Parathyroid adenoma (tissue), 2 donors: Measurements from ENCODE around the gene CTSE.

Experiments
- H2AFZ ChIP-seq: fragments of 300-600 bp; sonication (generic); one replicate; pipeline ENCODE4 v1.7.0; 2017; ENCODE audit warnings: antibody characterized with exemption, mild to moderate bottlenecking
- H3K27ac ChIP-seq: fragments of 300-600 bp; sonication (generic); one replicate; pipeline ENCODE4 v1.7.0; 2017
- H3K27me3 ChIP-seq: fragments of 300-600 bp; sonication (generic); one replicate; pipeline ENCODE4 v1.7.0; 2017; ENCODE audit warnings: low read length; ENCODE audit not compliant: control insufficient read depth, insufficient read depth
- H3K36me3 ChIP-seq: fragments of 300-600 bp; sonication (generic); one replicate; pipeline ENCODE4 v1.7.0; 2017; ENCODE audit warnings: low read length; ENCODE audit not compliant: control insufficient read depth, insufficient read depth
- H3K4me1 ChIP-seq: fragments of 300-600 bp; sonication (generic); one replicate; pipeline ENCODE4 v1.7.0; 2017; ENCODE audit warnings: control low read depth
- H3K4me2 ChIP-seq: fragments of 300-600 bp; sonication (generic); one replicate; pipeline ENCODE4 v1.7.0; 2017; ENCODE audit warnings: low read length
- H3K4me3 ChIP-seq: fragments of 300-600 bp; sonication (generic); one replicate; pipeline ENCODE4 v1.7.0; 2017; ENCODE audit warnings: low read depth, low read length
- H3K79me2 ChIP-seq: fragments of 300-600 bp; sonication (generic); one replicate; pipeline ENCODE4 v1.7.0; 2017; ENCODE audit warnings: control low read depth
- H3K9ac ChIP-seq: fragments of 300-600 bp; sonication (generic); one replicate; pipeline ENCODE4 v1.7.0; 2017; ENCODE audit warnings: mild to moderate bottlenecking
- H3K9me3 ChIP-seq: fragments of 300-600 bp; sonication (generic); one replicate; pipeline ENCODE4 v1.7.0; 2017; ENCODE audit warnings: low read length; ENCODE audit not compliant: control insufficient read depth
- TF ChIP-seq, protein P1 (sequence below): fragments of 300-600 bp; sonication (generic); IDR thresholded peaks from one replicate; pipeline ENCODE4 v1.7.0; 2017; ENCODE audit warnings: antibody characterized with exemption, mild to moderate bottlenecking
- donor health status: primary hyperparathyroidism.

The CTSE gene

DNA sequence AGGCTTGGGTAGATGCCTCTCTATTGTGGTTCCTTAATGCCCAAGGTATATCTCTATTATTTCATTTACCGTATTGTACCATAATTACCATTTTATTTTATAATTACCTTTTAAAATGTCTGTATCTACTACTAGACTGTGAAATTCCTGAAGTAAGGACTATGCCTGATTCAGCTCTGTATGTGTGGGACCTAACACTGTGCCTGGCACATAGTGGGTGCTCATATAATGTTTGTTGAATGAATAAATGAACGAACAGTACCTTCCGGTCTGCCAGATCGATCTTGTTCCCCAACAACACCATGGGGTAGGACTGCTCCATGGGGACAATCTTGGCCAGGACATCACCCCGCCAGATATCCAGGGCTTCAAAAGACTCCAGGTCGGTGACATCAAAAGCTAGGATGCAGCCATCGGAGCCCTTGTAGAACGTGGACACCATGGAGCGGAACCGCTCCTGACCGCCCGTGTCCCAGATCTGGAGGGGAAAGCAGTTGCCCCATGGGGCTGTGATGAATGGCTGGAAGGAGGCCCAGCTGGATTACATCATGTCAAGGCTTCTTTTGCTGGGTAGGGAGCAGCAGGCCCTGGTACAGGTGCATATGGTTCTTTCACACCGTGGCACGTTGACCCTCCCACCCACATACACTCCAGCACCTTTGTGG lies 31.3 kb downstream of the CTSE start:
- Histone ChIP-seq H3K36me3 (no peaks in the 10 kb centered on the region), H3K4me3 (no peak overlapping the region), H3K27me3 (no peaks in the 10 kb centered on the region), H3K27ac (no peak overlapping the region), H3K9me3 (no peaks in the 10 kb centered on the region), H2AFZ (no peak overlapping the region), H3K4me2 (no peak overlapping the region), H3K4me1 (no peaks in the 10 kb centered on the region), H3K9ac (no peak overlapping the region), H3K79me2 (no peaks in the 10 kb centered on the region)
- TF ChIP-seq, protein P1, sequence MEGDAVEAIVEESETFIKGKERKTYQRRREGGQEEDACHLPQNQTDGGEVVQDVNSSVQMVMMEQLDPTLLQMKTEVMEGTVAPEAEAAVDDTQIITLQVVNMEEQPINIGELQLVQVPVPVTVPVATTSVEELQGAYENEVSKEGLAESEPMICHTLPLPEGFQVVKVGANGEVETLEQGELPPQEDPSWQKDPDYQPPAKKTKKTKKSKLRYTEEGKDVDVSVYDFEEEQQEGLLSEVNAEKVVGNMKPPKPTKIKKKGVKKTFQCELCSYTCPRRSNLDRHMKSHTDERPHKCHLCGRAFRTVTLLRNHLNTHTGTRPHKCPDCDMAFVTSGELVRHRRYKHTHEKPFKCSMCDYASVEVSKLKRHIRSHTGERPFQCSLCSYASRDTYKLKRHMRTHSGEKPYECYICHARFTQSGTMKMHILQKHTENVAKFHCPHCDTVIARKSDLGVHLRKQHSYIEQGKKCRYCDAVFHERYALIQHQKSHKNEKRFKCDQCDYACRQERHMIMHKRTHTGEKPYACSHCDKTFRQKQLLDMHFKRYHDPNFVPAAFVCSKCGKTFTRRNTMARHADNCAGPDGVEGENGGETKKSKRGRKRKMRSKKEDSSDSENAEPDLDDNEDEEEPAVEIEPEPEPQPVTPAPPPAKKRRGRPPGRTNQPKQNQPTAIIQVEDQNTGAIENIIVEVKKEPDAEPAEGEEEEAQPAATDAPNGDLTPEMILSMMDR: no peak

DNA sequence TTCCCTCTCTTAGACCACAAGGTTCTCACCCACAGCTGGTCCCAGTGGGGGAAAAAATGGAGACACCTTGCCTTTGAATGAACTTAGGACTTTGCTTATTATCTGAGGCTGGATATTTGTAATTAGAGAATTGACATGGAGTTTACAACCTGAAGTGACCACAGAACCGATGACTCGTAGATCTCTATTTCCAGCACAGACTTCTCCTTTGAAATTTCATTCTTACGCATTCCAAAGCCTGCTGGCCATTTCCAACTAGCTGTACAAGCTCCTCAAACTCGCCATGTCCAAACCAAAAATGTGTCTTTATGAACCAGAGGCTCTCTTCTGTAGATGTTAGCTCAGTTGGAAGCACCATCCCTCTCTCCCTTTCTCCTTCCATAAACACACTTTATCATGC lies 32.5 kb downstream of the CTSE start:
- Histone ChIP-seq H3K9ac (no peak overlapping the region), H3K4me3 (no peak overlapping the region), H3K4me2 (no peak overlapping the region), H3K79me2 (no peaks in the 10 kb centered on the region), H3K27me3 (no peaks in the 10 kb centered on the region), H3K36me3 (no peaks in the 10 kb centered on the region), H3K27ac (no peak overlapping the region), H3K4me1 (no peaks in the 10 kb centered on the region), H3K9me3 (no peaks in the 10 kb centered on the region), H2AFZ (no peak overlapping the region)
- TF ChIP-seq, protein P1: no peak

DNA sequence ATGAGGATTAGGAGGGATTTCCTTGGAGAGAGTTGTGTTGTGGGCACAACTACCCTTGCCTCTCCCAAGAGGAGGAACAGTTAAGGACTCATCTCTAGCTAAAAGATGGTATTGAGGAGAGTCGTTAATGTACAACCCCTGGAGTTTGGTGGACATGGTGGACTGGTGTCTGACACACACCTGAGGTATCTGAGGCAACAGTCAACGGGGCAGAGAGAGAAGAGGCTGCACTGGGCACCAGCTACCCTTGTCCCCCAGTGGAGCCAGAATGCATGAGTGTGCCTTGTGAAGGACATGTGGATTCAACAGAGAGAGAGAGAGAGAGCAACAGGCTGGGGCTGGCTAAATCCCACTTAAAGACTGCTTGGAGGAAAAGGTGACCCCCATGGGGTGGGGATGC lies 33.5 kb downstream of the CTSE start:
- no peak overlapping the region for H3K27ac ChIP-seq
- no peak overlapping the region for H3K9ac ChIP-seq
- no peak overlapping the region for H3K4me2 ChIP-seq
- H3K4me3 ChIP-seq: no peak overlapping the region
- H3K9me3 ChIP-seq: no peaks in the 10 kb centered on the region
- H3K4me1 ChIP-seq: peaks cover 2% of the 10 kb centered on the region
- no peaks in the 10 kb centered on the region for H3K79me2 ChIP-seq
- H3K27me3 ChIP-seq: no peaks in the 10 kb centered on the region
- TF ChIP-seq, protein P1: no peak
- H2AFZ ChIP-seq: no peak overlapping the region
- H3K36me3 ChIP-seq: no peaks in the 10 kb centered on the region

DNA sequence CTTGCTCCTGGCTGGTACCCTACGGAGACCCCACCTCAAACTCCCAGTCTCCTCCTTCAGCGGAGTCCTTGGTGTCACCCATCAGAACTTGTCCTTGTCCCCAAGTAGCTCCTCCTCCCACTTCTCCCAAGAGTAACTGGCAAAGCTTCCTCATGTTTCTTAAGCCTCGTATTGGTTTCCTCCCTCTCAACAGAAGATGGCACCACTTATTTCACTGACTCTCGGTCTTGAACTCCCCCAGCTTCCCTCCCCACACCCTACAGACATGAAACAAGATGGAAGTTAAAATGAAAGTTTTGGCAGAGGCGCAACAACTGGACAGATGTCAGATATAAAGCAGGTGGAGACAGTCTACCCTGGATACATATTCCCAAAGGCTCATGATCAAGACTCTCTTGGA lies 33.9 kb downstream of the CTSE start:
- H3K79me2 ChIP-seq: no peaks in the 10 kb centered on the region
- no peak overlapping the region for H3K9ac ChIP-seq
- H3K4me3 ChIP-seq: no peak overlapping the region
- TF ChIP-seq, protein P1: no peak
- no peaks in the 10 kb centered on the region for H3K9me3 ChIP-seq
- H2AFZ ChIP-seq: no peak overlapping the region
- peaks cover 2% of the 10 kb centered on the region for H3K4me1 ChIP-seq
- H3K4me2 ChIP-seq: no peak overlapping the region
- H3K27me3 ChIP-seq: no peaks in the 10 kb centered on the region
- H3K36me3 ChIP-seq: no peaks in the 10 kb centered on the region
- no peak overlapping the region for H3K27ac ChIP-seq

DNA sequence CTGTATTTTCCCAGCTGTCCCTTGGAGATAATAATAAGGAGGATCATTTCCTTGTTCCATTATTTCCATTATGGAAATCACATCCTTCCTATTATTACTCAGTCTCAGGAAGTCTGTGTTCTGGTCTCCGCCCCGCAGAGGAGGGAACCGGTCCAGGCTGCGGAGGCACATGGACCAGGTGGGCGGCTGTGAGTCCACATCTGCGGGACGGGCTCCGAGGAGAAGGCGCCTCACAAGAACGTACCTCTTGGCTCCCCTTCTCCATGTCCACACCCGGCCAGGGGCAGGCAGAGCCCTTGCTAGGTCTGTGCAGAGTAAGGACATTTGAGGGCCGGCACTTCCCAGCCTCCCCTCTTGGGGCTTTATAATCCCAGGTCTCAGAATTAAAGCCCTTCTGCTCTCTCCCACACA lies 35.1 kb downstream of the CTSE start:
- Histone ChIP-seq H3K9me3 (no peaks in the 10 kb centered on the region), H3K27ac (no peak overlapping the region)
- TF ChIP-seq, protein P1: no peak

More for the DNA sequence above, 35.1 kb downstream of the CTSE start:
- no peak overlapping the region for H3K9ac ChIP-seq
- no peak overlapping the region for H2AFZ ChIP-seq
- H3K4me3 ChIP-seq: no peak overlapping the region
- peaks cover 3% of the 10 kb centered on the region for H3K4me1 ChIP-seq
- no peaks in the 10 kb centered on the region for H3K27me3 ChIP-seq
- H3K79me2 ChIP-seq: no peaks in the 10 kb centered on the region
- no peaks in the 10 kb centered on the region for H3K36me3 ChIP-seq
- H3K4me2 ChIP-seq: no peak overlapping the region
